WTC11 (cell line): ENCODE results near the gene CADM2. TPM values are rescaled to one million over a fixed set of nuclear protein-coding genes. Genes with fewer than 3 reads are reported as not detected.
"Not testable (repeated sequence)": the region's sequence is repeated elsewhere in the genome, so short reads cannot be mapped to it uniquely, and the experiment has no call there.

ENCODE experiments used
- ATAC-seq: fragments of 200-7000 bp; cut with Tn5 transposase; 2 replicates; pipeline ENCODE4 v1.10.0; 2021; ENCODE audit warnings: mild to moderate bottlenecking, moderate library complexity
- CTCF ChIA-PET: fragments of 300-600 bp; sonication (Branson Sonifier 250); formaldehyde crosslinking; loops from one replicate; lab custom pipeline; 2021; ENCODE audit warnings: antibody characterized with exemption; lab: Charles Lee
- POLR2A ChIA-PET: fragments of 350-600 bp; sonication (Branson Sonifier 250); formaldehyde crosslinking; loops from one replicate; lab custom pipeline; 2021; ENCODE audit warnings: antibody characterized with exemption; lab: Charles Lee
- DNase-seq: peaks from one replicate; pipeline ENCODE4 v3.0.0; 2021; ENCODE audit warnings: low spot score
- H3K27ac Mint-ChIP-seq: 2 replicates; pipeline ENCODE4 v1.8.0; 2021; ENCODE audit warnings: mixed read lengths
- H3K27me3 Mint-ChIP-seq: 2 replicates; pipeline ENCODE4 v1.8.0; 2021; ENCODE audit warnings: low read depth, mild to moderate bottlenecking, moderate library complexity, mixed read lengths
- H3K36me3 Mint-ChIP-seq: 2 replicates; pipeline ENCODE4 v1.8.0; 2021; ENCODE audit warnings: mixed read lengths
- H3K4me1 Mint-ChIP-seq: 2 replicates; pipeline ENCODE4 v1.8.0; 2022; ENCODE audit warnings: mixed read lengths
- H3K4me3 Mint-ChIP-seq: 2 replicates; pipeline ENCODE4 v1.8.0; 2021; ENCODE audit warnings: mild to moderate bottlenecking, moderate library complexity, mixed read lengths
- H3K9me3 Mint-ChIP-seq: 2 replicates; pipeline ENCODE4 v1.8.0; 2021; ENCODE audit warnings: mixed read lengths
- AFF4 ChIP-seq: sonication (generic); formaldehyde crosslinking; IDR thresholded peaks from 2 replicates; pipeline ENCODE4 v1.8.1; 2023; ENCODE audit warnings: mild to moderate bottlenecking, missing genetic modification reagents, borderline replicate concordance
- AR ChIP-seq: fragments of 250-450 bp; sonication (Bioruptor Pico); IDR thresholded peaks from 2 replicates; pipeline ENCODE4 v1.9.0; 2021; ENCODE audit warnings: mild to moderate bottlenecking
- E2F4 ChIP-seq: sonication (generic); formaldehyde crosslinking; IDR thresholded peaks from 2 replicates; pipeline ENCODE4 v1.8.1; 2022; ENCODE audit warnings: low read depth, mild to moderate bottlenecking, moderate library complexity, missing genetic modification reagents, borderline replicate concordance
- ESRRA ChIP-seq: sonication (generic); formaldehyde crosslinking; IDR thresholded peaks from 2 replicates; pipeline ENCODE4 v1.8.1; 2022; ENCODE audit warnings: mild to moderate bottlenecking, missing genetic modification reagents, borderline replicate concordance
- FOXJ3 ChIP-seq: sonication (generic); formaldehyde crosslinking; IDR thresholded peaks from 2 replicates; pipeline ENCODE4 v1.9.0; 2021; ENCODE audit warnings: missing genetic modification reagents, mild to moderate bottlenecking, borderline replicate concordance
- FOXP1 ChIP-seq: sonication (generic); formaldehyde crosslinking; IDR thresholded peaks from 2 replicates; pipeline ENCODE4 v1.8.0; 2022; ENCODE audit warnings: missing genetic modification reagents, mild to moderate bottlenecking, moderate library complexity, borderline replicate concordance
- GABPB1 ChIP-seq: sonication (generic); formaldehyde crosslinking; IDR thresholded peaks from 2 replicates; pipeline ENCODE4 v1.8.1; 2023; ENCODE audit warnings: mild to moderate bottlenecking, missing genetic modification reagents
- NFATC4 ChIP-seq: fragments of 250-450 bp; sonication (Bioruptor Pico); IDR thresholded peaks from 2 replicates; pipeline ENCODE4 v1.9.0; 2021; ENCODE audit warnings: mild to moderate bottlenecking
- NR2C2 ChIP-seq: sonication (generic); formaldehyde crosslinking; IDR thresholded peaks from 2 replicates; pipeline ENCODE4 v1.8.0; 2022; ENCODE audit warnings: mild to moderate bottlenecking, missing genetic modification reagents
- RORB ChIP-seq: fragments of 250-450 bp; sonication (Bioruptor Pico); IDR thresholded peaks from 2 replicates; pipeline ENCODE4 v1.9.0; 2021; ENCODE audit warnings: mild to moderate bottlenecking
- TEAD4 ChIP-seq: sonication (generic); formaldehyde crosslinking; IDR thresholded peaks from 2 replicates; pipeline ENCODE4 v1.8.0; 2022; ENCODE audit warnings: mild to moderate bottlenecking, missing genetic modification reagents
- ZNF263 ChIP-seq: sonication (generic); formaldehyde crosslinking; IDR thresholded peaks from 2 replicates; pipeline ENCODE4 v1.8.1; 2022; ENCODE audit warnings: low read depth, mild to moderate bottlenecking, moderate library complexity, missing genetic modification reagents
- ZNF317 ChIP-seq: sonication (generic); formaldehyde crosslinking; IDR thresholded peaks from 2 replicates; pipeline ENCODE4 v1.8.1; 2023; ENCODE audit warnings: low read depth, mild to moderate bottlenecking, moderate library complexity, missing genetic modification reagents, borderline replicate concordance
- total RNA-seq: library from RNA; stranded (reverse); gene quantifications from 3 replicates; pipeline ENCODE4 v1.2.3, GENCODE V29; 2021
- TF ChIP-seq, protein P1 (sequence below): sonication (generic); formaldehyde crosslinking; IDR thresholded peaks from 2 replicates; pipeline ENCODE4 v1.8.1; 2023; ENCODE audit warnings: mild to moderate bottlenecking, moderate library complexity, missing genetic modification reagents
- TF ChIP-seq, protein P2 (sequence below): fragments of 200-600 bp; IDR thresholded peaks from 2 replicates; pipeline ENCODE4 v1.8.0; 2022; ENCODE audit warnings: antibody characterized with exemption
- TF ChIP-seq, protein P3 (sequence below): fragments of 250-450 bp; sonication (Bioruptor Pico); IDR thresholded peaks from 2 replicates; pipeline ENCODE4 v1.8.0; 2021; ENCODE audit warnings: mild to moderate bottlenecking

CADM2 gene
- total RNA-seq, 1 experiment from 2014 or later: 18.8 TPM

DNA sequence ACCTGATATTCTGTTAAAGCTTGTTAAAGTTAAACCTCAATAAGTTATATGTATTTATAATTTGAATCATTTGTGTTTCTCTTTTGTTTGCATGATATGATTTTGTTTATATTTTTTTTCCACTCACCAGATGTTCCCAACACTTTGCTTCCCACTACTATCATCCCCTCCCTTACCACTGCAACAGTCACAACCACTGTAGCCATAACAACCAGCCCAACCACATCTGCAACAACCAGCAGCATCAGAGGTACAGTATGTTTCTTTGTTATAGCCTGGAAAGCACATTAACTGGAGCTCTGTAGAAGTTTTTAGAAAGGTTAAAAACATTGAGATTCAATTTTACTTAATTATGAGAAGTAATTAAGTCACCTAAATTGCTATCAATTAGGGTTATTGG lies 1020.2 kb downstream of the CADM2 start:
- TF ChIP-seq FOXJ3 (CRISPR knock-in tag) (no peak), NR2C2 (CRISPR knock-in tag) (no peak), FOXP1 (no peak), ZNF263 (no peak)
- TF ChIP-seq, all 79 proteins: peak for 0
- peaks cover 7% of the 10 kb centered on the region for H3K9me3 Mint-ChIP-seq
- POLR2A ChIA-PET: no interaction called here
- CTCF ChIA-PET: no interaction called here
- H3K27me3 Mint-ChIP-seq: no peaks in the 10 kb centered on the region
- ATAC-seq (peak; percentile 38; the same call in 1 of the 2 replicates), DNase-seq (no peak)
- no peak overlapping the region for H3K4me3 Mint-ChIP-seq
- no peaks in the 10 kb centered on the region for H3K36me3 Mint-ChIP-seq
- no peak overlapping the region for H3K27ac Mint-ChIP-seq
- peaks cover 8% of the 10 kb centered on the region for H3K4me1 Mint-ChIP-seq

DNA sequence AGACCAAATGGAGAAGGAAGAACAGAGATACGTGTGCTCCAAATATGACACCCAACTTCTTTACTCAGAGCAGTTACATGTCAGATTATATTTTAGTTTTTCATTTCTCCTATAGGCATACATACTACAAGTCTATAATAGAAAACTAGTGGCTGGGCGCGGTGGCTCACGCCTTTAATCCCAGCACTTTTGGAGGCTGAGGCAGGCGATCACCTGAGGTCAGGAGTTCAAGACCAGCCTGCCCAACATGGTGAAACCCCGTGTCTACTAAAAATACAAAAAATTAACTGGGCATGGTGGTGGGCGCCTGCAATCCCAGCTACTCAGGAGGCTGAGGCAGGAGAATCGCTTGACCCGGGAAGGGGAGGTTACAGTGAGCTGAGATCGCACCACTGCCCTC lies 1030.8 kb downstream of the CADM2 start:
- DNase-seq, H3K36me3 Mint-ChIP-seq, H3K4me3 Mint-ChIP-seq, ATAC-seq, CTCF ChIA-PET, POLR2A ChIA-PET, H3K4me1 Mint-ChIP-seq, H3K27me3 Mint-ChIP-seq, H3K27ac Mint-ChIP-seq, H3K9me3 Mint-ChIP-seq: not testable (repeated sequence)

DNA sequence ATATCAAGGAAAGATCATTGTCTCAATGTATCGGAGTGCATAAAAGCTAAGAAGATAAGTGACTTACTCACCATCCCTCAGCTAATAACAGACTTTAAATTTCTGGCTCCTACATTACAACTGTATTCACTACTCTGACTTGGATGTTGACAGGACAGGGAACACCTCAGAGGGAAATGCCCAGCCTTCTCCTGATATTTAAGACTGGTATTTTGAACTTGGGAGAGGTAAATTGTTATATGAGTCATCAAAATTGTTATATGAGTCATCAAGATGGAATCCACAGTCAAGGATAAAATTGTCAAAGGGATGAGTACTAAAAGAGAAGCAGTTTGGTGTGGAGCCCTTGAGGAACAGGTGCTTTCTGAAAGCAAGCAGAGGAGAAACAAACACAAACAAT lies 1070.8 kb downstream of the CADM2 start:
- H3K27ac Mint-ChIP-seq: no peak overlapping the region
- H3K9me3 Mint-ChIP-seq: no peaks in the 10 kb centered on the region
- POLR2A ChIA-PET: no interaction called here
- H3K4me3 Mint-ChIP-seq: no peak overlapping the region
- CTCF ChIA-PET: no interaction called here
- no peaks in the 10 kb centered on the region for H3K36me3 Mint-ChIP-seq
- H3K27me3 Mint-ChIP-seq: no peaks in the 10 kb centered on the region
- ATAC-seq (no peak), DNase-seq (no peak)
- TF ChIP-seq, protein P1, sequence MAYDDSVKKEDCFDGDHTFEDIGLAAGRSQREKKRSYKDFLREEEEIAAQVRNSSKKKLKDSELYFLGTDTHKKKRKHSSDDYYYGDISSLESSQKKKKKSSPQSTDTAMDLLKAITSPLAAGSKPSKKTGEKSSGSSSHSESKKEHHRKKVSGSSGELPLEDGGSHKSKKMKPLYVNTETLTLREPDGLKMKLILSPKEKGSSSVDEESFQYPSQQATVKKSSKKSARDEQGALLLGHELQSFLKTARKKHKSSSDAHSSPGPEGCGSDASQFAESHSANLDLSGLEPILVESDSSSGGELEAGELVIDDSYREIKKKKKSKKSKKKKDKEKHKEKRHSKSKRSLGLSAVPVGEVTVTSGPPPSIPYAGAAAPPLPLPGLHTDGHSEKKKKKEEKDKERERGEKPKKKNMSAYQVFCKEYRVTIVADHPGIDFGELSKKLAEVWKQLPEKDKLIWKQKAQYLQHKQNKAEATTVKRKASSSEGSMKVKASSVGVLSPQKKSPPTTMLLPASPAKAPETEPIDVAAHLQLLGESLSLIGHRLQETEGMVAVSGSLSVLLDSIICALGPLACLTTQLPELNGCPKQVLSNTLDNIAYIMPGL (CRISPR knock-in tag): no peak
- TF ChIP-seq ZNF317 (CRISPR knock-in tag) (no peak), E2F4 (CRISPR knock-in tag) (no peak), TEAD4 (CRISPR knock-in tag) (no peak), GABPB1 (no peak), RORB (CRISPR knock-in tag) (no peak), AR (no peak), AFF4 (CRISPR knock-in tag) (no peak), ESRRA (no peak), NFATC4 (CRISPR knock-in tag) (no peak)
- TF ChIP-seq, protein P2, sequence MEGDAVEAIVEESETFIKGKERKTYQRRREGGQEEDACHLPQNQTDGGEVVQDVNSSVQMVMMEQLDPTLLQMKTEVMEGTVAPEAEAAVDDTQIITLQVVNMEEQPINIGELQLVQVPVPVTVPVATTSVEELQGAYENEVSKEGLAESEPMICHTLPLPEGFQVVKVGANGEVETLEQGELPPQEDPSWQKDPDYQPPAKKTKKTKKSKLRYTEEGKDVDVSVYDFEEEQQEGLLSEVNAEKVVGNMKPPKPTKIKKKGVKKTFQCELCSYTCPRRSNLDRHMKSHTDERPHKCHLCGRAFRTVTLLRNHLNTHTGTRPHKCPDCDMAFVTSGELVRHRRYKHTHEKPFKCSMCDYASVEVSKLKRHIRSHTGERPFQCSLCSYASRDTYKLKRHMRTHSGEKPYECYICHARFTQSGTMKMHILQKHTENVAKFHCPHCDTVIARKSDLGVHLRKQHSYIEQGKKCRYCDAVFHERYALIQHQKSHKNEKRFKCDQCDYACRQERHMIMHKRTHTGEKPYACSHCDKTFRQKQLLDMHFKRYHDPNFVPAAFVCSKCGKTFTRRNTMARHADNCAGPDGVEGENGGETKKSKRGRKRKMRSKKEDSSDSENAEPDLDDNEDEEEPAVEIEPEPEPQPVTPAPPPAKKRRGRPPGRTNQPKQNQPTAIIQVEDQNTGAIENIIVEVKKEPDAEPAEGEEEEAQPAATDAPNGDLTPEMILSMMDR: no peak
- TF ChIP-seq, protein P3, sequence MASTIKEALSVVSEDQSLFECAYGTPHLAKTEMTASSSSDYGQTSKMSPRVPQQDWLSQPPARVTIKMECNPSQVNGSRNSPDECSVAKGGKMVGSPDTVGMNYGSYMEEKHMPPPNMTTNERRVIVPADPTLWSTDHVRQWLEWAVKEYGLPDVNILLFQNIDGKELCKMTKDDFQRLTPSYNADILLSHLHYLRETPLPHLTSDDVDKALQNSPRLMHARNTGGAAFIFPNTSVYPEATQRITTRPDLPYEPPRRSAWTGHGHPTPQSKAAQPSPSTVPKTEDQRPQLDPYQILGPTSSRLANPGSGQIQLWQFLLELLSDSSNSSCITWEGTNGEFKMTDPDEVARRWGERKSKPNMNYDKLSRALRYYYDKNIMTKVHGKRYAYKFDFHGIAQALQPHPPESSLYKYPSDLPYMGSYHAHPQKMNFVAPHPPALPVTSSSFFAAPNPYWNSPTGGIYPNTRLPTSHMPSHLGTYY (CRISPR knock-in tag): no peak
- no peaks in the 10 kb centered on the region for H3K4me1 Mint-ChIP-seq
